GM23338 (cell line): ENCODE results near the gene EZR. TPM values are rescaled to one million over a fixed set of nuclear protein-coding genes. Genes with fewer than 3 reads are reported as not detected.
A peak's percentile ranks its signal among the peaks of the same experiment; 100 is the strongest.

Experiments used
- ATAC-seq: fragments of 200-7000 bp; cut with Tn5 transposase; 3 replicates; pipeline ENCODE4 v1.9.1; 2020
- DNase-seq: peaks from one replicate; pipeline ENCODE4 v3.0.0-alpha.2; 2015; ENCODE audit warnings: low spot score
- H2AFZ ChIP-seq: fragments of 200-600 bp; sonication (generic); 2 replicates; pipeline ENCODE4 v1.8.0; 2016; ENCODE audit warnings: antibody characterized with exemption, mild to moderate bottlenecking, moderate library complexity
- H3F3A ChIP-seq: fragments of 200-600 bp; sonication (generic); replicated peaks from 2 replicates; pipeline ENCODE4 v1.8.0; 2017; ENCODE audit warnings: antibody characterized with exemption, mixed run types, low read depth
- H3K27ac ChIP-seq: fragments of 200-600 bp; sonication (generic); 2 replicates; pipeline ENCODE4 v1.6.1; 2016; ENCODE audit warnings: low read depth
- H3K27me3 ChIP-seq: fragments of 200-600 bp; sonication (generic); 2 replicates; pipeline ENCODE4 v1.8.0; 2016; ENCODE audit warnings: mild to moderate bottlenecking, mixed run types, moderate library complexity; ENCODE audit not compliant: insufficient read depth
- H3K36me3 ChIP-seq: fragments of 200-600 bp; sonication (generic); 2 replicates; pipeline ENCODE4 v1.8.0; 2016; ENCODE audit warnings: mild to moderate bottlenecking; ENCODE audit not compliant: insufficient read depth
- H3K4me1 ChIP-seq: fragments of 200-600 bp; sonication (generic); 2 replicates; pipeline ENCODE4 v1.8.0; 2016; ENCODE audit warnings: mild to moderate bottlenecking, moderate library complexity; ENCODE audit not compliant: insufficient read depth
- H3K4me2 ChIP-seq: fragments of 200-600 bp; sonication (generic); 2 replicates; pipeline ENCODE4 v1.7.1; 2017; ENCODE audit warnings: mixed run types
- H3K4me3 ChIP-seq: fragments of 200-600 bp; sonication (generic); 2 replicates; pipeline ENCODE4 v1.6.1; 2016; ENCODE audit warnings: mixed run types
- H3K79me2 ChIP-seq: fragments of 200-600 bp; sonication (generic); replicated peaks from 2 replicates; pipeline ENCODE4 v1.8.0; 2017; ENCODE audit warnings: mild to moderate bottlenecking; ENCODE audit not compliant: insufficient read depth
- H3K9me2 ChIP-seq: fragments of 200-600 bp; sonication (generic); 2 replicates; pipeline ENCODE4 v1.8.0; 2017; ENCODE audit not compliant: insufficient read depth
- H4K20me1 ChIP-seq: fragments of 200-600 bp; sonication (generic); replicated peaks from 2 replicates; pipeline ENCODE4 v1.8.0; 2017; ENCODE audit warnings: mild to moderate bottlenecking; ENCODE audit not compliant: insufficient read depth
- H3K27ac Mint-ChIP-seq: 2 replicates; pipeline ENCODE4 v1.8.0; 2020; ENCODE audit warnings: inconsistent platforms, mild to moderate bottlenecking, moderate library complexity, mixed read lengths
- H3K27me3 Mint-ChIP-seq: 3 replicates; pipeline ENCODE4 v1.8.0; 2022; ENCODE audit warnings: low read depth, mild to moderate bottlenecking, moderate library complexity, mixed read lengths, inconsistent platforms; ENCODE audit not compliant: insufficient read depth, poor library complexity
- H3K36me3 Mint-ChIP-seq: 3 replicates; pipeline ENCODE4 v1.8.0; 2021; ENCODE audit warnings: low read depth, mild to moderate bottlenecking, inconsistent platforms, moderate library complexity, mixed read lengths
- H3K4me1 Mint-ChIP-seq: 3 replicates; pipeline ENCODE4 v1.8.0; 2020; ENCODE audit warnings: mild to moderate bottlenecking, inconsistent platforms, mixed read lengths
- H3K4me3 Mint-ChIP-seq: 3 replicates; pipeline ENCODE4 v1.8.0; 2021; ENCODE audit warnings: moderate library complexity, mild to moderate bottlenecking, inconsistent platforms, mixed read lengths
- H3K9me3 Mint-ChIP-seq: 3 replicates; pipeline ENCODE4 v1.8.0; 2020; ENCODE audit warnings: moderate library complexity, mild to moderate bottlenecking, inconsistent platforms, mixed read lengths
- ETS1 ChIP-seq: IDR thresholded peaks from 2 replicates; pipeline ENCODE4 v1.6.1; 2016; ENCODE audit warnings: antibody characterized with exemption
- EZH2phosphoT487 ChIP-seq: fragments of 200-600 bp; sonication (generic); IDR thresholded peaks from one replicate; pipeline ENCODE4 v1.8.1; 2018; ENCODE audit warnings: antibody characterized with exemption; ENCODE audit not compliant: unreplicated experiment
- JUNB ChIP-seq: IDR thresholded peaks from one replicate; pipeline ENCODE4 v1.6.1; 2016; ENCODE audit warnings: antibody characterized with exemption; ENCODE audit not compliant: unreplicated experiment
- STAT1 ChIP-seq: IDR thresholded peaks from one replicate; pipeline ENCODE4 v1.6.1; 2016; ENCODE audit warnings: antibody characterized with exemption; ENCODE audit not compliant: unreplicated experiment
- ZNF114 ChIP-seq: fragments of 250-450 bp; sonication (Bioruptor Pico); IDR thresholded peaks from 2 replicates; pipeline ENCODE4 v1.5.0; 2020; ENCODE audit warnings: mild to moderate bottlenecking, moderate library complexity
- ZNF331 ChIP-seq: fragments of 250-450 bp; sonication (Bioruptor Pico); IDR thresholded peaks from 2 replicates; pipeline ENCODE4 v1.5.0; 2020; ENCODE audit warnings: low read depth, mild to moderate bottlenecking, moderate library complexity
- polyA plus RNA-seq: library from polyadenylated mRNA; unstranded; fragments of >200 nt; fragmentation: Nextera tagmentation; extraction: Ambion mirVana; gene quantifications from 2 replicates; pipeline ENCODE4 v1.2.1, GENCODE V29; 2016
- total RNA-seq: library from RNA; depleted of rRNA; stranded (reverse); fragments of >200 nt; shearing (Covaris generic); gene quantifications from 2 replicates; pipeline ENCODE4 v1.2.3, GENCODE V29; 2014
- TF ChIP-seq, protein P1 (sequence below): IDR thresholded peaks from one replicate; pipeline ENCODE4 v1.6.1; 2018; ENCODE audit warnings: antibody characterized with exemption; ENCODE audit not compliant: unreplicated experiment
- TF ChIP-seq, protein P2 (sequence below): fragments of 250-450 bp; sonication (Bioruptor Pico); IDR thresholded peaks from 2 replicates; pipeline ENCODE4 v1.5.0; 2020; ENCODE audit warnings: mild to moderate bottlenecking, moderate library complexity

EZR gene
- total and polyA plus RNA-seq, 2 experiments from 2014 or later = 199 to 208 TPM

GRCh38 chr6:158787395-158787794, 31.8 kb downstream of the EZR start:
- DNase-seq (no peak), ATAC-seq (no peak)
- TF ChIP-seq, protein P1, sequence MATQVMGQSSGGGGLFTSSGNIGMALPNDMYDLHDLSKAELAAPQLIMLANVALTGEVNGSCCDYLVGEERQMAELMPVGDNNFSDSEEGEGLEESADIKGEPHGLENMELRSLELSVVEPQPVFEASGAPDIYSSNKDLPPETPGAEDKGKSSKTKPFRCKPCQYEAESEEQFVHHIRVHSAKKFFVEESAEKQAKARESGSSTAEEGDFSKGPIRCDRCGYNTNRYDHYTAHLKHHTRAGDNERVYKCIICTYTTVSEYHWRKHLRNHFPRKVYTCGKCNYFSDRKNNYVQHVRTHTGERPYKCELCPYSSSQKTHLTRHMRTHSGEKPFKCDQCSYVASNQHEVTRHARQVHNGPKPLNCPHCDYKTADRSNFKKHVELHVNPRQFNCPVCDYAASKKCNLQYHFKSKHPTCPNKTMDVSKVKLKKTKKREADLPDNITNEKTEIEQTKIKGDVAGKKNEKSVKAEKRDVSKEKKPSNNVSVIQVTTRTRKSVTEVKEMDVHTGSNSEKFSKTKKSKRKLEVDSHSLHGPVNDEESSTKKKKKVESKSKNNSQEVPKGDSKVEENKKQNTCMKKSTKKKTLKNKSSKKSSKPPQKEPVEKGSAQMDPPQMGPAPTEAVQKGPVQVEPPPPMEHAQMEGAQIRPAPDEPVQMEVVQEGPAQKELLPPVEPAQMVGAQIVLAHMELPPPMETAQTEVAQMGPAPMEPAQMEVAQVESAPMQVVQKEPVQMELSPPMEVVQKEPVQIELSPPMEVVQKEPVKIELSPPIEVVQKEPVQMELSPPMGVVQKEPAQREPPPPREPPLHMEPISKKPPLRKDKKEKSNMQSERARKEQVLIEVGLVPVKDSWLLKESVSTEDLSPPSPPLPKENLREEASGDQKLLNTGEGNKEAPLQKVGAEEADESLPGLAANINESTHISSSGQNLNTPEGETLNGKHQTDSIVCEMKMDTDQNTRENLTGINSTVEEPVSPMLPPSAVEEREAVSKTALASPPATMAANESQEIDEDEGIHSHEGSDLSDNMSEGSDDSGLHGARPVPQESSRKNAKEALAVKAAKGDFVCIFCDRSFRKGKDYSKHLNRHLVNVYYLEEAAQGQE = no peak
- no peak for TF ChIP-seq ZNF331 (CRISPR knock-in tag)
- Histone ChIP-seq H3F3A (peaks cover 21% of the 10 kb centered on the region; the same call in 1 of the 2 replicates), H3K27me3 (no peaks in the 10 kb centered on the region), H3K4me2 (no peak overlapping the region), H3K9me2 (no peaks in the 10 kb centered on the region), H3K79me2 (peaks cover 100% of the 10 kb centered on the region), H3K27ac (peak overlapping the region; percentile 42; the same call in 1 of the 2 replicates), H3K4me1 (no peaks in the 10 kb centered on the region), H3K4me3 (no peak overlapping the region), H3K36me3 (peaks cover 62% of the 10 kb centered on the region), H2AFZ (no peak overlapping the region), H4K20me1 (peaks cover 72% of the 10 kb centered on the region)
- Mint-ChIP-seq H3K36me3 (peaks cover 84% of the 10 kb centered on the region), H3K27me3 (peaks cover 1% of the 10 kb centered on the region), H3K27ac (peak overlapping the region; percentile 56; the same call in 1 of the 2 replicates), H3K4me3 (no peak overlapping the region), H3K9me3 (no peaks in the 10 kb centered on the region), H3K4me1 (peaks cover 8% of the 10 kb centered on the region; the same call in 2 of the 3 replicates)

DNA sequence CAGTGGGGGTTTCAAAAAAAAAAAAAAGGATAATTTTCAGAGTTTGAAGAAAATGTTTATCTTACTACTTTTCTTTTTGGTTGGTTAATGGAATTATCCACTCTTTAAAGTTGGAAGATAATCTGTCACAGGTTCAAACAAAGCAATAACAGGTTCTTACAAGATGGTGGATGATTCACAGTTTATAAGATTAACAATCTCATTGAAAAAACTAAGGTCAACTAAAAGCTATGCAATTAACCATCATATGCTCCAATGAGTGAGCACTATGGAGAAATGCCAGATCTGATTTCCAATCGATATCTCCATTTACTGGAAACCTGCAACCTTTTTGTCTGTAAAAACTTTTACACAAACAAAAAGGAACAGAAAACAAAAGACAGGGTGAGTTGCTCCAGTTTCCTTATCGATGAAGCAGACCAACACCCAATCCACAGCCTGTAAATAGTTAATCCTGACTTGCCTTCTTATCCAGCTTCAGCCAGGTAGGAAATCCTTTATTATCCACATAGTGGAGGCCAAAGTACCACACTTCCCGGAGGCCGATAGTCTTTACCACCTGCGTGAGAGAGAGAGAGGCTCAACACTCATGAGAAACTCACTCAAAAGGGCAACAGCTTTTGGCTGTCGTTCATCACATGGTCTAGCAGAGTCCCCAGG, 32.4 kb downstream of the EZR start:
- H4K20me1 ChIP-seq = peaks cover 65% of the 10 kb centered on the region
- peaks cover 1% of the 10 kb centered on the region for H3K27me3 Mint-ChIP-seq
- no peak overlapping the region for H3K4me2 ChIP-seq
- no peak overlapping the region for H3K27ac Mint-ChIP-seq
- H3K4me1 Mint-ChIP-seq = peaks cover 12% of the 10 kb centered on the region; the same call in 2 of the 3 replicates
- peaks cover 21% of the 10 kb centered on the region; the same call in 1 of the 2 replicates for H3F3A ChIP-seq
- DNase-seq = no peak
- peaks cover 66% of the 10 kb centered on the region for H3K36me3 ChIP-seq
- H3K9me3 Mint-ChIP-seq = no peaks in the 10 kb centered on the region
- peaks cover 100% of the 10 kb centered on the region for H3K79me2 ChIP-seq
- no peak overlapping the region for H2AFZ ChIP-seq
- H3K4me3 Mint-ChIP-seq = no peak overlapping the region
- no peaks in the 10 kb centered on the region for H3K4me1 ChIP-seq
- H3K4me3 ChIP-seq = no peak overlapping the region
- ATAC-seq = no peak
- no peaks in the 10 kb centered on the region for H3K27me3 ChIP-seq
- peak overlapping the region; percentile 42; the same call in 1 of the 2 replicates for H3K27ac ChIP-seq
- H3K9me2 ChIP-seq = no peaks in the 10 kb centered on the region
- H3K36me3 Mint-ChIP-seq = peaks cover 88% of the 10 kb centered on the region
- TF ChIP-seq, protein P2, sequence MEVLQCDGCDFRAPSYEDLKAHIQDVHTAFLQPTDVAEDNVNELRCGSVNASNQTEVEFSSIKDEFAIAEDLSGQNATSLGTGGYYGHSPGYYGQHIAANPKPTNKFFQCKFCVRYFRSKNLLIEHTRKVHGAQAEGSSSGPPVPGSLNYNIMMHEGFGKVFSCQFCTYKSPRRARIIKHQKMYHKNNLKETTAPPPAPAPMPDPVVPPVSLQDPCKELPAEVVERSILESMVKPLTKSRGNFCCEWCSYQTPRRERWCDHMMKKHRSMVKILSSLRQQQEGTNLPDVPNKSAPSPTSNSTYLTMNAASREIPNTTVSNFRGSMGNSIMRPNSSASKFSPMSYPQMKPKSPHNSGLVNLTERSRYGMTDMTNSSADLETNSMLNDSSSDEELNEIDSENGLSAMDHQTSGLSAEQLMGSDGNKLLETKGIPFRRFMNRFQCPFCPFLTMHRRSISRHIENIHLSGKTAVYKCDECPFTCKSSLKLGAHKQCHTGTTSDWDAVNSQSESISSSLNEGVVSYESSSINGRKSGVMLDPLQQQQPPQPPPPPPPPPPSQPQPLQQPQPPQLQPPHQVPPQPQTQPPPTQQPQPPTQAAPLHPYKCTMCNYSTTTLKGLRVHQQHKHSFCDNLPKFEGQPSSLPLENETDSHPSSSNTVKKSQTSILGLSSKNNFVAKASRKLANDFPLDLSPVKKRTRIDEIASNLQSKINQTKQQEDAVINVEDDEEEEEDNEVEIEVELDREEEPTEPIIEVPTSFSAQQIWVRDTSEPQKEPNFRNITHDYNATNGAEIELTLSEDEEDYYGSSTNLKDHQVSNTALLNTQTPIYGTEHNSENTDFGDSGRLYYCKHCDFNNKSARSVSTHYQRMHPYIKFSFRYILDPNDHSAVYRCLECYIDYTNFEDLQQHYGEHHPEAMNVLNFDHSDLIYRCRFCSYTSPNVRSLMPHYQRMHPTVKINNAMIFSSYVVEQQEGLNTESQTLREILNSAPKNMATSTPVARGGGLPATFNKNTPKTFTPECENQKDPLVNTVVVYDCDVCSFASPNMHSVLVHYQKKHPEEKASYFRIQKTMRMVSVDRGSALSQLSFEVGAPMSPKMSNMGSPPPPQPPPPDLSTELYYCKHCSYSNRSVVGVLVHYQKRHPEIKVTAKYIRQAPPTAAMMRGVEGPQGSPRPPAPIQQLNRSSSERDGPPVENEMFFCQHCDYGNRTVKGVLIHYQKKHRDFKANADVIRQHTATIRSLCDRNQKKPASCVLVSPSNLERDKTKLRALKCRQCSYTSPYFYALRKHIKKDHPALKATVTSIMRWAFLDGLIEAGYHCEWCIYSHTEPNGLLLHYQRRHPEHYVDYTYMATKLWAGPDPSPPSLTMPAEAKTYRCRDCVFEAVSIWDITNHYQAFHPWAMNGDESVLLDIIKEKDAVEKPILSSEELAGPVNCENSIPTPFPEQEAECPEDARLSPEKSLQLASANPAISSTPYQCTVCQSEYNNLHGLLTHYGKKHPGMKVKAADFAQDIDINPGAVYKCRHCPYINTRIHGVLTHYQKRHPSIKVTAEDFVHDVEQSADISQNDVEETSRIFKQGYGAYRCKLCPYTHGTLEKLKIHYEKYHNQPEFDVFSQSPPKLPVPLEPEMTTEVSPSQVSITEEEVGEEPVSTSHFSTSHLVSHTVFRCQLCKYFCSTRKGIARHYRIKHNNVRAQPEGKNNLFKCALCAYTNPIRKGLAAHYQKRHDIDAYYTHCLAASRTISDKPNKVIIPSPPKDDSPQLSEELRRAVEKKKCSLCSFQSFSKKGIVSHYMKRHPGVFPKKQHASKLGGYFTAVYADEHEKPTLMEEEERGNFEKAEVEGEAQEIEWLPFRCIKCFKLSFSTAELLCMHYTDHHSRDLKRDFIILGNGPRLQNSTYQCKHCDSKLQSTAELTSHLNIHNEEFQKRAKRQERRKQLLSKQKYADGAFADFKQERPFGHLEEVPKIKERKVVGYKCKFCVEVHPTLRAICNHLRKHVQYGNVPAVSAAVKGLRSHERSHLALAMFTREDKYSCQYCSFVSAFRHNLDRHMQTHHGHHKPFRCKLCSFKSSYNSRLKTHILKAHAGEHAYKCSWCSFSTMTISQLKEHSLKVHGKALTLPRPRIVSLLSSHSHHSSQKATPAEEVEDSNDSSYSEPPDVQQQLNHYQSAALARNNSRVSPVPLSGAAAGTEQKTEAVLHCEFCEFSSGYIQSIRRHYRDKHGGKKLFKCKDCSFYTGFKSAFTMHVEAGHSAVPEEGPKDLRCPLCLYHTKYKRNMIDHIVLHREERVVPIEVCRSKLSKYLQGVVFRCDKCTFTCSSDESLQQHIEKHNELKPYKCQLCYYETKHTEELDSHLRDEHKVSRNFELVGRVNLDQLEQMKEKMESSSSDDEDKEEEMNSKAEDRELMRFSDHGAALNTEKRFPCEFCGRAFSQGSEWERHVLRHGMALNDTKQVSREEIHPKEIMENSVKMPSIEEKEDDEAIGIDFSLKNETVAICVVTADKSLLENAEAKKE (CRISPR knock-in tag) = no peak
- no peak for TF ChIP-seq STAT1
- TF ChIP-seq EZH2phosphoT487 = no peak
- no peak for TF ChIP-seq JUNB
- TF ChIP-seq ETS1 = no peak
- TF ChIP-seq ZNF114 (CRISPR knock-in tag) = no peak
